AG10803 (cell line): ENCODE measurements around the gene MRPL53.
"Not testable (repeated sequence)": the region's sequence is repeated elsewhere in the genome, so short reads cannot be mapped to it uniquely, and the experiment has no call there.

Experiments used
- DNase-seq: peaks from one replicate; pipeline ENCODE4 v3.0.0; 2010; ENCODE audit warnings: low read depth
- H3K4me3 ChIP-seq: 2 replicates; pipeline ENCODE4 v1.5.1; 2011; ENCODE audit warnings: mild to moderate bottlenecking, low read length, control low read depth
- TF ChIP-seq, protein P1 (sequence below): conservative IDR thresholded peaks from 2 replicates; pipeline ENCODE4 v1.5.1; 2011; ENCODE audit warnings: mild to moderate bottlenecking, low read length, control low read depth, inconsistent platforms

Gene MRPL53

DNA sequence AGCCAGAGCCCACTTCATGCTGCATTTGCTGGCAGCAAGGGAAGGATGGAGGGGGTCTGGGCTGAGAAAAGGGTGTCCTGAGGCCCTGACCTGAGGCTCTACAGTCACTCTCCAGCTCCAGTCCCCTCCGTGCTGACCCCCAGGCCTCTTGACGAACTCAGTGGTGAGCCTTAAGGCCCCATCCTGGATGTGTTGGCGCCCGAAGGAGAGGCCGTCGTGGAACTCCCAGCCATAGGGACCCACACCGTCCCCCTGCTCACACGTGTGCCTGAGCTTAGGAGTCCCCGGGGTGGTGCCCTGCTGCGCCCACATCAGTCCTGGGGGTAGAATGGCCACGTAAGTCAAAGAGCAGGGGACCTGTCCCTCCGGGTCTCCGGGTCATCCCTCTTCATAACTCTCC lies 8.1 kb downstream of the MRPL53 start:
- H3K4me3 ChIP-seq = peak overlapping the region; percentile 82
- DNase-seq = no peak
- TF ChIP-seq, protein P1, sequence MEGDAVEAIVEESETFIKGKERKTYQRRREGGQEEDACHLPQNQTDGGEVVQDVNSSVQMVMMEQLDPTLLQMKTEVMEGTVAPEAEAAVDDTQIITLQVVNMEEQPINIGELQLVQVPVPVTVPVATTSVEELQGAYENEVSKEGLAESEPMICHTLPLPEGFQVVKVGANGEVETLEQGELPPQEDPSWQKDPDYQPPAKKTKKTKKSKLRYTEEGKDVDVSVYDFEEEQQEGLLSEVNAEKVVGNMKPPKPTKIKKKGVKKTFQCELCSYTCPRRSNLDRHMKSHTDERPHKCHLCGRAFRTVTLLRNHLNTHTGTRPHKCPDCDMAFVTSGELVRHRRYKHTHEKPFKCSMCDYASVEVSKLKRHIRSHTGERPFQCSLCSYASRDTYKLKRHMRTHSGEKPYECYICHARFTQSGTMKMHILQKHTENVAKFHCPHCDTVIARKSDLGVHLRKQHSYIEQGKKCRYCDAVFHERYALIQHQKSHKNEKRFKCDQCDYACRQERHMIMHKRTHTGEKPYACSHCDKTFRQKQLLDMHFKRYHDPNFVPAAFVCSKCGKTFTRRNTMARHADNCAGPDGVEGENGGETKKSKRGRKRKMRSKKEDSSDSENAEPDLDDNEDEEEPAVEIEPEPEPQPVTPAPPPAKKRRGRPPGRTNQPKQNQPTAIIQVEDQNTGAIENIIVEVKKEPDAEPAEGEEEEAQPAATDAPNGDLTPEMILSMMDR = no peak

DNA sequence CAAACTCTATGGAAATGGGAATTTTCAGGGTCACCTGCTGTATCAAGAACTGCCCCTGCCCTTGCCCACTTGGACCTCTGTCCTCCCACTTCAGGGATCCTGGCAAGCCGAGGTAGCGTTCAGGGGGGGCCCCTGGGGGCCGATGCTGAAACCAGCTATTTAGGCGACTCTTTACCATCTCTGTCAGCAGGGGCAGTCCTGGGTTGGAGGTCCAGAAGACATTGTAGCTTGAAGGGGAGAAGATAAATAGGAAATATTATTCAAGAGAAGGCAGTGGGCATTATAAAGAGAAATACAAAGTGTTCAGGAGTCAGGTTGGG lies 9.7 kb downstream of the MRPL53 start:
- TF ChIP-seq, protein P1 = no peak
- H3K4me3 ChIP-seq = no peak overlapping the region
- no peak for DNase-seq

- TF ChIP-seq, protein P1 = no peak
- no peak for DNase-seq
- H3K4me3 ChIP-seq = no peak overlapping the region
Observed at GRCh38 chr2:74462054-74462785, 10.3 kb downstream of the MRPL53 start.

DNA sequence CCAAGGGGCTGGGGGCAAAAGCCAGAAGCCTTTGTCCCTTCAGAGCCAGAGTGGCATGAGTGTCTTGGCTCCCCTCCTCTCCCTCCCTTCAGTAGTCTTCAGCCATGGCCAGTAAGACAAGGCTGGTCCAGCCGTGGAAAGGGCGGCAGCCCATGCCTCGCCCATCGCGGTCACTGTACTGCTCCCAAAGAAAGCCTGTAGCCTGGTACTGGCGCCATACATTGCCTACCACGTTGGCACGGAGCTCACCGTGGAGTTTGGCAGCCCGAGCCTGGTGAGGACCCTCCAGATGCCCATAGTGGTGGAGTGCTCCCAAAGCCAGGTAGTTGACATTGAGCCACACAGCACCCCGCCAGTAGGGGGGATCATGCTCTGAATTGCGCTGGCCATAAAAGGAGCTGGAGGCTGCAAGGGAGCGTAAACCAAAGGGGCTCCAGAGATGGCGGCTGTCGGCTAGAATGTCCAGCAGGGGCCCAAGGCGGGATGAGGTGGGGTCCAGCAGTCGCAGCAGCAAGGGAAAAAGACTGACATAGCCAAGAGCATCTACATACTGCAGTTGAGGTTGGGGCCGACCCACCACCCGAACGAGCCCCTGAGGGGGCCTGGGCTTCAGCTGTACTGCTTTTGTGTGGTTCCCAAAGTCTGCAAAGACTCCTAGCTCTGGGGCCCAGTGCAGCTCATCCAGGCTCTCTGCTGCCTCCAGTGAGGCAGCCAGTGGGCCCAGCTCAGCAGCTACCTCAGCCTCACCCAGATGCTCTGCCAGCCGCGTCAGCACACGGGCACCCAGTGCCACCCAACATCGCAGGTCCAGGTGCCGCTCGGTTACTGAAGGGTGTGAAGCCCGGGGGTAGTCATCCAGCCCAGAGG lies 11.1 kb downstream of the MRPL53 start:
- no peak overlapping the region for H3K4me3 ChIP-seq
- TF ChIP-seq, protein P1 = no peak
- DNase-seq = no peak

GRCh38 chr2:74460187-74460586 lies 12.3 kb downstream of the MRPL53 start:
- DNase-seq, H3K4me3 ChIP-seq: not testable (repeated sequence)

GRCh38 chr2:74459503-74460118 lies 12.9 kb downstream of the MRPL53 start:
- H3K4me3 ChIP-seq = peak overlapping the region; percentile 96
- not testable (repeated sequence) for DNase-seq

- no peak for DNase-seq
- TF ChIP-seq, protein P1 = no peak
- H3K4me3 ChIP-seq = peak overlapping the region; percentile 96
Observed at GRCh38 chr2:74458938-74459363, 13.5 kb downstream of the MRPL53 start.
